ENCODE data around the gene PRKN.

DNA sequence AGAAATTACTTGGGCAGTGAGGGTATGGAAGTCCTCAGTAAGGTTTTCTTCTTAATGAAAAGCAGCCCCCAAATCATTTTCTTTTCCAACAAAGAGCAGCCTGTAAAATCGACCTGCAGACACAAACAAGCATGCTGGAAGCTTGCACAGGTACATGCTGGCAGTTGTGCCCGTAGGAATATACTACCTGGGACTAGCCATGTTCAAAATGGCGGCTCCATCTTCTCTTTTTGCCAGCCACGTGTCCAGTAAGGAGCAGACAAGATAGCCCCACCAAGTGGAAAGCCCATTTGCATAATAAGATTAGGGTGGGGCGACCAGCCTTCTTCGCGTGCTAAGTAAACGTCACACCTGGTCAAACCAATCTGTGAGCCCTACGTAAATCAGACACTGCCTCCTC, 1194.3 kb downstream of the PRKN start:
- TF ChIP-seq, protein P1, sequence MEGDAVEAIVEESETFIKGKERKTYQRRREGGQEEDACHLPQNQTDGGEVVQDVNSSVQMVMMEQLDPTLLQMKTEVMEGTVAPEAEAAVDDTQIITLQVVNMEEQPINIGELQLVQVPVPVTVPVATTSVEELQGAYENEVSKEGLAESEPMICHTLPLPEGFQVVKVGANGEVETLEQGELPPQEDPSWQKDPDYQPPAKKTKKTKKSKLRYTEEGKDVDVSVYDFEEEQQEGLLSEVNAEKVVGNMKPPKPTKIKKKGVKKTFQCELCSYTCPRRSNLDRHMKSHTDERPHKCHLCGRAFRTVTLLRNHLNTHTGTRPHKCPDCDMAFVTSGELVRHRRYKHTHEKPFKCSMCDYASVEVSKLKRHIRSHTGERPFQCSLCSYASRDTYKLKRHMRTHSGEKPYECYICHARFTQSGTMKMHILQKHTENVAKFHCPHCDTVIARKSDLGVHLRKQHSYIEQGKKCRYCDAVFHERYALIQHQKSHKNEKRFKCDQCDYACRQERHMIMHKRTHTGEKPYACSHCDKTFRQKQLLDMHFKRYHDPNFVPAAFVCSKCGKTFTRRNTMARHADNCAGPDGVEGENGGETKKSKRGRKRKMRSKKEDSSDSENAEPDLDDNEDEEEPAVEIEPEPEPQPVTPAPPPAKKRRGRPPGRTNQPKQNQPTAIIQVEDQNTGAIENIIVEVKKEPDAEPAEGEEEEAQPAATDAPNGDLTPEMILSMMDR (conservative IDR thresholded peaks at IDR 0.05): no peak
- TF ChIP-seq ZFX (IDR thresholded peaks at IDR 0.05): no peak

All from C4-2B (cell line).